NCI-H2227 (cell line): ENCODE measurements around the gene MAFB.

Experiments
- DNase-seq: peaks from one replicate; lab custom pipeline; 2025; ENCODE audit not compliant: unreplicated experiment; lab: John Stamatoyannopoulos, UW

The MAFB gene

DNA sequence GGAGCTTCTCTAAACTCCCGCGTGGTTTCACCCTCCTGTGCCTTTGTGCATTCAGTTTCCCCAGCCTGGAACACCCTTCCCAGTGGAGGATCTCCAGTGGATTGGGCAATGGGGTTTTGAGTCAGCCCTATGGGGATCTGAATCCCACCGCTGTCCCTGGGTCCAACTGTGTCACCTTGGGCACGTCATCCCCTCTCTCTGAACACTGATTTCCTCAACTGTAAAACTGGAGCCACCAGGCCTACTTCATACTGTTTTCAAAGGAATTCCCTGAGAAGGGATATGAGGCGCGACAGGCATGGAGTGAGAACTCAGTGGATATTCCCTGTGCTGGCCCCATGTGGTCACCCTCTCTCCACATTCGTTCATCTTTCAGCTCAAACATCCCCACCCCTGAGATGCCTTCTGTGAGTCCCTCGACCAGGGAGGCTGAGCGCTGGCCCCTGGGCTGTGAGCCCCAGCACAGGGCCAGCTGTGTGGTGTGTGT, 25.7 kb downstream of the MAFB start:
- no peak for DNase-seq

DNA sequence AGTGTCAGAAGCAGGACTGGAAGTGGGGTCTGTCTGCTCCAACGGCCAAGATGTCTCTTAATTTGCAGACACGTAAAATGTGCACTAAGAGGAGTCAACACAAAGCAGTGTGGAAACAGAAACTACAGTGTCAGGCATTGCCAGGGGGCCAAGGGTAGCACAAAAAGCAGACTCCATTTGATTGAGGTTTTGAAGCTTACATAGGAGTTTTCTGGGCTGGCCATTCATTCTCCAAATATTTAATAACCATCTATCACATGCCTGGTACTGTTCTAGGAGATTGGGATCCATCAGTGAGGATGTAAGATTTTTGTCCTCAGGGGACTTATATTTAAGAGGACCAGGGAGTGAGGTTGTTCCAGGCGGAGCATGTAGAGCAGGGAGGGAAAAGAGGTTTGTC, 29.5 kb downstream of the MAFB start:
- no peak for DNase-seq

- DNase-seq: no peak
Measured at GRCh38 chr20:40658509-40658908, 30.5 kb downstream of the MAFB start.

GRCh38 chr20:40657526-40657925, 31.5 kb downstream of the MAFB start:
- DNase-seq: no peak

DNA sequence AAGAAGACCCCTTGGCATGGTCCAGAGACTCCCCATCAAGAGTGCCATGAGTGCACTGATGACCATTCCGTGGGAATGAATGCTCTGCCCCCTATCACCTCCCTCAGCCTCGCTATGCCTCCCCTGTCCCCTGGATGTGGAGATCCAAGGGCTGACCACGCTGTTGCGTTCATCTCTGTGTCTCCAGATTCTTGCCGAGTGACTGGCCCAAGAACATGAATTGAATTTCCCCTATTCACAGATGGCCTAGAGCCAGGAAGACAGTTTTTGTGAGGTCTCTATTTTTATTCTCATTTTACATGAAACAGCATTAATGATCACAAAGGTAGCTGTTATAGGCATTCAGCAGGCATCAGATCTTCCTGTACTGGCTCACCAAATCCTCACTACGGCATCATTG, 33.6 kb downstream of the MAFB start:
- DNase-seq: no peak

DNA sequence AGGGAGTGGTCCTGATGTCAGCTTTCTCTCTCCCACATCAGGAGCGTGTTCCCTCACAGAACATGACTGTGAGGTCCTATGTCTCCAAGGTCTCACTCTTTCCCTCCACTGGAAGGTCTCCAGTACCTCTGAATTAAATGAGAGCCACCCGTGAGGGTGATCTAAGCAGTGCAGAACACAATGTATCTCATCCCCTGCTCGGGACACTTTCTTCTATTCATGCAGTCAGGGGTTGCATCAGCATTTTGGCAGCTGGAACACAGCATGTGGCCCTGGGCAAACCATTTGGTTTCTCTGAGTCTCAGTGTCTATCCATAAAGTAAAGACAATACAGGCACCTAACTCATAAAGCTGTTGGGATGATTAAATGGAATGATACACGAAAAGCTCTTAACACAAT, 34.2 kb downstream of the MAFB start:
- DNase-seq: no peak

DNA sequence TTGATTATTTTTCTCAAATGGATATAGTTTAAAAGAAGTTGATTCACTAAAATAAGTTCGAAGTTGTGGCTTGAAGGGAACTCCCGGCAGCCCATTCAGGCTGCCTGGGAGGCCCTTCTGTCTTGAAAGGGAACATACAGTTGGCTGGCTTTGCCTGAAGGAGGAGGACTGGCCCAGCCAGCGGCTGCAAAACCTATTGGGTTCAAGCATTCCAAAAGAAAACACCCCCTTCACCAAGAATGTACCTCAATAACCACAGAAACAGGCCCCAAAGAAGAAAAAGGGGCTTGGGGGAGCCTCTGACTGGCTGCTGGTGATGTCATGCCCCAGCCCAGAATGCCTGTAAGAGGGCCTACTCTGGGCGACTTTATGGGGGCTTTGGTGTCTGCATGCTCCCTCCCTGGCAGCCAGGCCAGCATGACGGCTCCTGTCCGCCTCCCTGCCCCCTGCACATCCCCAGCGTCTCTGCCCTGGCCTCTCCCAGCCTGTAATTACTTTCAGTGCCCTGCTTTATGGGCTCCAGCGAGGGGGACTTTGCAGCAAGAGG, 36.5 kb downstream of the MAFB start:
- no peak for DNase-seq

DNA sequence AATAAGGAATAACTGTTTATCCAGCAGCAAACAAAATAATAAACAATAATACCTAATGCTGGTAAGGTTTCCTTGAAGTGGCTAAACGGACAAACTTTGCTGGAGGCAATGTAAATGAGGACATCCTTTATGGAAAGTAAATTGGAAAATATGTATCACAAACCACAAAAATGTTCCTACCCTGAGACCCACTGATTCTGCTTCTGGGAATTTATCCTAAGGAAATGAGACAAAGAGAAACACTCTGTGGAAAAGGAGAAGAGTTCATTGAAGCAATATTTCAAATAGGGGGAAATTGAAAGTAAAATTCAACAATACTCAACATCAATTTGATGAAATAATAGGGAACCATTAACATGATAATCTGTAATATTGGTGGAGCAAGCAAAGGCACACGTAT, 37.9 kb downstream of the MAFB start:
- DNase-seq: no peak

DNA sequence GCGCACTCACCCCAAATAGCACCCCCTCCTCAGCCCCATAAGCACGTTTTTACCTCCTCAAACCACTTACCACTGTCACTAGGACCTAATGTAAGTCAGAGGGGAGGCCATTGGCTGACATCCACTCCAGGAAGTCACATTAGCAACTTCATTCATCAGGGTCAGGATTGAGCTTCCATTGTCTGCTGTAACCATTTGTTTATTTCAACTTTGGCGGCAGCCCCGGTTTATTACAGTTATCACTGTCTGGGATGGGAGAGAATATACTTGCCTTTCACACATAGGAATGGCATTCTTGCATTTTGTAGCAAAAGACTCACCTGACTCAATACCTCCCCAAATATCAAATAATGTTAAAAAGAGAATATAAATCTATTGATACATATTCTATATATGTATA, 38.3 kb downstream of the MAFB start:
- DNase-seq: no peak

DNA sequence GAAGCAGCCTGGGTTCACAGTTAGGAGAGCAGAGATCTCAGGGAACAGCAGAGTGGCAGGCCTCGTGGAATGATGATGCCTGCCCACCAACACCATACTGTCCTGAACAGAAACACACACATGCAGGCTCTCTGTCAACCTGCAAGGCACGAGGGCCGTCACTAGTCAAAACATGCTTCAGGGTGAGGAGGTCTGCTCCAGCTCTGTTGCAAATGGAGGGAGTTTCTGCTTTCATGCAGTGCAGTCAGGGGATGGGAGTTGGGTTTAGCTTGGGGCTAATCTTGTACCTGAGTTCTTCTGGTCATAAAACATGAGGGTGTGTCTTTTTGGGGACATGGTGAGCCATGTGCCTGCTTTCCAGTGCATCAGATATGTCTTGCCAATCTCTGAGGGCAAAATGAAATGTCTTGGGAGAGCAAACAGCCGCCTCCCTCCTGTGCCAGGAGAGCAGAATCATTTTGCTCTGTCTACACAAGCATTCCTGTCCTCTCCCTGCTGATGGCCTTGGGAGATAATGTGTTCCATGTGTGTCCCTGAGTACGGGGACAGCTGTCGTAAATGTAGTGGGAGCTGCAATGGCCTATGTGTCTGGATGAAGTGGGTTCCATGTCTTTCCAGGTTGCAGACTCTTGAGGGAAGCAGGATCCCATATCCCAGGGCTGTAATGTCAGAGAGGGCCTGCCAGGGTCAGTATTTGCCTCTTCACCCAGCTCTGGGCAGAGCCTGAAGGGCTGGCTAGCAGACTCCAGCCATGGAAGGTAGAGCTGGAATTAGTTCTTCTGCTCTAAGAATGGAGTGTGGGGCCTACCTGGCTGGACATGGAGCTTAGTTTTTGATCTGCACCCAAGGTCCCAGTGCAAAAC, 40.6 kb downstream of the MAFB start:
- no peak for DNase-seq

- no peak for DNase-seq
Measured at GRCh38 chr20:40646813-40647212, 42.2 kb downstream of the MAFB start.

- peak; percentile 86 for DNase-seq
Measured at GRCh38 chr20:40646361-40646760, 42.7 kb downstream of the MAFB start.

GRCh38 chr20:40644863-40645262, 44.2 kb downstream of the MAFB start:
- no peak for DNase-seq

DNA sequence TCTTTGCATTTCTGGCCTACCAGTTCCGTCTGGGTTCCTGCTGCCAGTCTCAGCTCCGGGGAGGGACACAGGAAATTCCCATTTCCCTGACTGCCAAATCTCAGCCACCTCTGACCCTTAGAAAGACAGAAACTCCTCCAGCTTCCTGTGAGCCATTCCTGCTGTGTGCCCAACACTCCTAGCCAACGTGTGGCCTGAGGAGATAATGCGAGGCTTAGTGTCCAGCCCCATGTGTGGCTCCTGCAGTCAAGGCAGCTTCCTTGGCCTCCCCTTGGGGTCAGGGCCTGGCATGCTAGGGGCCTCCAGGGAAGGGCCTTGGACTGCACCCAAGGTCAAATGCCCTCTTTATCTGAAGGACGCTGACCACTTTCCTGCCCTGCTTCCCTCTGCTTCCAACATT, 45.1 kb downstream of the MAFB start:
- DNase-seq: no peak

DNA sequence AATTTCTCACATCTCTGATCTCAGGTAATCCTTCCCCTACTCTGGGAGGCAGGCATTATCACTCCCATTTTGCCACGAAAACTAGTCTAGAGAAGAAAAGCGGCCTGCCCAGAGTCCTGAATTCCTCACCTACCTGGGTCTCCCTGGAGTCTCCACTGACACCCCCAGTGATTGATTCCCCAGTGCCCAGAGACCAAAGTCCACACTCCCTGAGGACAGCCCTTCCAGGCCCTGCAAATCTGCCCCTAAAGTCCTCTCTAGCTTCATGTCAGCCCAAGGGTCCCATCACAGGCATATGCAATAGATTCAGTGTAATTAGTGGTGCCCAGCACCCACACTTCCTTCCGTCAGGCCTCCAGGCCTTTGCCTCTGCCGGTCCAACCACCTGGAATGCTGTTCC, 47.2 kb downstream of the MAFB start:
- no peak for DNase-seq

GRCh38 chr20:40641202-40641601, 47.8 kb downstream of the MAFB start:
- no peak for DNase-seq

DNA sequence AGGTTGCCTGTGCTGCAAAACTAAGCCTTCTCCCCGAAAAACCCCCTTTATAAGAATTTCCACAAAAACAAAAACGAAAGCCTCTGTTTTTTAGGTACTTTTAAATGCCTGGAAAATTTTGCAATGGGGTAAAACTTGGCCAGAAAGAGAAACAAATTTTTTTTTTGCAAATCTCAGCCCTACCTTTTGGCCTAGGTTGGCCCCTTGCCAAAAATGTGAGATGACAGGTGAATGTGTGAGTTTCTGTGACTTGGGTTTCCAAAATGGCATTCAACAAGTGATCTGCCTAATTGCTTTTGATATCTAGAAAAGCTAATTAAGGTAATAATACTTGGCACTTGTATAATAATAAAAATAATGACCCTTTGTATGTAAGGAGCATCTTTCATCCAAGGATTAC, 48.4 kb downstream of the MAFB start:
- DNase-seq: no peak

GRCh38 chr20:40639676-40640355, 49.2 kb downstream of the MAFB start:
- no peak for DNase-seq

DNA sequence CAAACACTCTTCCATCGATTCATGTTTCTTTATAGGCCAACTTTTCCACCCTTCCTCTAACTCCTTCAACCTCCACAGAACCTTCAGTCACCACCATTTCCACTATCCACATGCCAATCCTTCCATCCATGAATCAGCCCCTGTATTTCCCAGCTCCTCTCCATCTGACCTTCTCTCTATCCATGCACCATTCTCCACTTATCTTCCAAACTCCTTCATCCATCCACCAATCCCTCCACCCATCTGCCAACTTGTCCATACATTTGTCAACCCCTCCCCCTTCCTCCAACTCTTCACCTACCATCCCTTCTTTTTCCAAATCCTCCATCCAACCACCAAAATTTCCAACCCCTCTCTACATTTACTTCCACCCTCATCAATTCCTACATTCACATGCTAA, 49.9 kb downstream of the MAFB start:
- no peak for DNase-seq

DNA sequence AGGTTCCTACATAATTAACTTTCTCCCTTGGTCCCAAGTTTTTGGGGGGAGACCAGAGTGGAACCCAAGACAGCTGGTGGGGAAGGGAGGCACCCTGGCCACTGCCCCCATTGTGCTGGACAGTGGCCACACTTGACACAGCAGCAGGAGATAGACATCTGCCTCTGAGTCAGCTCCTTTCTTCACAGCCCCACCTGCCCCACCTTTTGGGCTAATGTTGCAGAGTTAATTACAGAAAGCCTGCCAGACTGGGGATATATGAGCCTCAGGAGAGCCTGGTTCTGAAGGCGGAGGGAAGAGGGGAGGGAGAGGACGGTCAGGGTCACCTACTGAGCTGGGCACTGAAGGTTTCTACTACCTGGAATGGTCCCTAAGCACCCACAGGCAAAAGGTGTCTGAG, 50.6 kb downstream of the MAFB start:
- DNase-seq: no peak

DNA sequence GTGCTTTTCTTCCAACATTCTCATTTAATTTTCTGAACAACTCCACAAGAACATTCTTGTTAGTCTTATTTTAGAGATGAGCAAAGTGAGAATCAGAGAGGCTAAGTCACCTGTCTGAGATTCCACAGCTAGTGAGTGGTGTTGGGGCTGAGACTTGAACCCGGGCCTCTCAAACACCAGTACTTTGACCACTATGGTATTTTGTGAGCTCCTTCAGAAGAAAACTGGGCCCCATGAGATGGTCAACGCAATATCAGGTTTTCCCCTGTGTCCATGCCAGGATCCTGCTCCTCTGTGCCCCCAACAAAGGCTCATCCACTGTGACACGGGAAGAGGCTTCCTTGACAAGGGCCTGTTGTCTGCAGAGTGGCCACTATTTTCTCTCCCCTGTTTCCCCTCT, 51.9 kb downstream of the MAFB start:
- DNase-seq: no peak

DNA sequence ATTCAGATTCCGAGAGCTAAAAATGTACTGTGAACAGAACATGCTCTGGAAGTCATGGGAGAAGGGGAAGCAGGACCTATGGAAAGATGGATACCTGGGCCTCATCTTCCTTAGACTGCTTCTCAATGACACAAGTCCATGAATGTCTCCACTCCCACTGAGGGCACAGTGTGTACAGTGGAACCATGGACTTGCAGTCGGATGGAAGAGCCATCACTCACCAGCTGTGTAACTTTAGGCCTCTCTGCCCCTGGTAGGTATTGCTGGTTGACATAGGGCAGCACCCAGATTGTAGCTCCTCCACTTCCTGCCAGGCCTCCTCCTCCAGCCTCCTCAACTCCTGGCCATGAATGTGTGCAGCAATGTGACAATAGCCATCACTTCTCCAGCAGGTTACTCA, 52.5 kb downstream of the MAFB start:
- DNase-seq: no peak
